NT2/D1 (cell line): ENCODE results near the gene CIDEB.

ENCODE experiments used
- SUZ12 ChIP-seq: IDR thresholded peaks from 2 replicates; pipeline ENCODE4 v1.6.1; 2011; ENCODE audit not compliant: insufficient read length, insufficient read depth; ENCODE audit errors: extremely low read depth
- ZNF274 ChIP-seq: IDR thresholded peaks from 2 replicates; pipeline ENCODE4 v1.6.1; 2011; ENCODE audit warnings: mild to moderate bottlenecking, low read depth, low read length

GRCh38 chr14:24340606-24341005, 32.8 kb upstream of the CIDEB start:
- TF ChIP-seq SUZ12 (no peak), ZNF274 (no peak)
